Nephron (organoid): ENCODE results near the gene DTNBP1.

Experiments used
- H3K27ac Mint-ChIP-seq, 3 experiments: 2 replicates each; pipeline ENCODE4 v1.8.0; 2020; ENCODE audit warnings: mixed read lengths in 3 of 3, mild to moderate bottlenecking in 2 of 3, moderate library complexity in 1 of 3
- H3K27me3 Mint-ChIP-seq: 2 replicates; pipeline ENCODE4 v1.8.0; 2021; ENCODE audit warnings: low read depth, mild to moderate bottlenecking, moderate library complexity, mixed read lengths
- H3K36me3 Mint-ChIP-seq: 2 replicates; pipeline ENCODE4 v1.8.0; 2020; ENCODE audit warnings: low read depth, mixed read lengths
- H3K4me1 Mint-ChIP-seq: 2 replicates; pipeline ENCODE4 v1.8.0; 2020; ENCODE audit warnings: mixed read lengths
- H3K4me3 Mint-ChIP-seq, 3 experiments: 2 replicates each; pipeline ENCODE4 v1.8.0; 2020; ENCODE audit warnings: mild to moderate bottlenecking in 3 of 3, mixed read lengths in 3 of 3, moderate library complexity in 2 of 3
- H3K9me3 Mint-ChIP-seq: 2 replicates; pipeline ENCODE4 v1.8.0; 2020; ENCODE audit warnings: mixed read lengths
- TF ChIP-seq, protein P1 (sequence below), 3 experiments: fragments of 200-600 bp; sonication (generic); IDR thresholded peaks; one replicate each; pipeline ENCODE4 v1.5.0; 2021; ENCODE audit warnings: antibody characterized with exemption in 3 of 3; ENCODE audit not compliant: unreplicated experiment in 3 of 3

Gene DTNBP1

GRCh38 chr6:15533379-15534026, 129.3 kb downstream of the DTNBP1 start:
- H3K36me3 Mint-ChIP-seq = peaks cover 37% of the 10 kb centered on the region
- no peak overlapping the region for H3K27ac Mint-ChIP-seq
- TF ChIP-seq, protein P1, sequence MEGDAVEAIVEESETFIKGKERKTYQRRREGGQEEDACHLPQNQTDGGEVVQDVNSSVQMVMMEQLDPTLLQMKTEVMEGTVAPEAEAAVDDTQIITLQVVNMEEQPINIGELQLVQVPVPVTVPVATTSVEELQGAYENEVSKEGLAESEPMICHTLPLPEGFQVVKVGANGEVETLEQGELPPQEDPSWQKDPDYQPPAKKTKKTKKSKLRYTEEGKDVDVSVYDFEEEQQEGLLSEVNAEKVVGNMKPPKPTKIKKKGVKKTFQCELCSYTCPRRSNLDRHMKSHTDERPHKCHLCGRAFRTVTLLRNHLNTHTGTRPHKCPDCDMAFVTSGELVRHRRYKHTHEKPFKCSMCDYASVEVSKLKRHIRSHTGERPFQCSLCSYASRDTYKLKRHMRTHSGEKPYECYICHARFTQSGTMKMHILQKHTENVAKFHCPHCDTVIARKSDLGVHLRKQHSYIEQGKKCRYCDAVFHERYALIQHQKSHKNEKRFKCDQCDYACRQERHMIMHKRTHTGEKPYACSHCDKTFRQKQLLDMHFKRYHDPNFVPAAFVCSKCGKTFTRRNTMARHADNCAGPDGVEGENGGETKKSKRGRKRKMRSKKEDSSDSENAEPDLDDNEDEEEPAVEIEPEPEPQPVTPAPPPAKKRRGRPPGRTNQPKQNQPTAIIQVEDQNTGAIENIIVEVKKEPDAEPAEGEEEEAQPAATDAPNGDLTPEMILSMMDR (IDR thresholded peaks at IDR 0.05; ENCODE audit: unreplicated experiment in 3 of 3) = no peak
- H3K27me3 Mint-ChIP-seq = no peaks in the 10 kb centered on the region
- H3K4me1 Mint-ChIP-seq = peaks cover 7% of the 10 kb centered on the region
- H3K4me3 Mint-ChIP-seq = no peak overlapping the region
- H3K9me3 Mint-ChIP-seq = peaks cover 8% of the 10 kb centered on the region

GRCh38 chr6:15531973-15532372, 130.9 kb downstream of the DTNBP1 start:
- peaks cover 47% of the 10 kb centered on the region for H3K36me3 Mint-ChIP-seq

DNA sequence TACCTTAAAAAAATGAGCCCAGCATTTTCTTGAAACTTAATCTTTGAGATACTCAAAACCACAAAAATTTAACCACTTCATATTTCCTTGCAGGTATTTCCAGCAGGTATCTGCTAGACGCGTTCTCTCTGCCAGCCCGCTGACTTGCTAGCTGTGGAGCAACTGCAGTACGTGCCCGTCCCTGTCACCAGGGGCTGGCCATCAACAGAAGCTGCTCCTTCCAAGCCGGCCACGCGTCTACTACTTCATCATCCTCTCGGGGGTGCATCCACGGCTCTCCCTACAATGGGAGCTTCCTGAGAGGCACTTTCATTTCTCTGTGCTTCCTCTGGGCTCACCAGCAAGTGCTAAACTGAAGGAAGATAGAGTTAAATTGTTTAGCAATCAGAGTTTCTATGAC, 132.4 kb downstream of the DTNBP1 start:
- Mint-ChIP-seq H3K27ac (no peak overlapping the region), H3K4me1 (peaks cover 1% of the 10 kb centered on the region), H3K27me3 (no peaks in the 10 kb centered on the region), H3K36me3 (peaks cover 59% of the 10 kb centered on the region), H3K4me3 (no peak overlapping the region), H3K9me3 (peaks cover 26% of the 10 kb centered on the region)
- TF ChIP-seq, protein P1 (IDR thresholded peaks at IDR 0.05; ENCODE audit: unreplicated experiment in 3 of 3) = no peak

More at GRCh38 chr6:15531973-15532372, 130.9 kb downstream of the DTNBP1 start:
- H3K4me3 Mint-ChIP-seq = no peak overlapping the region
- TF ChIP-seq, protein P1 (IDR thresholded peaks at IDR 0.05; ENCODE audit: unreplicated experiment in 3 of 3) = no peak
- peaks cover 7% of the 10 kb centered on the region for H3K4me1 Mint-ChIP-seq
- H3K27me3 Mint-ChIP-seq = no peaks in the 10 kb centered on the region
- H3K27ac Mint-ChIP-seq = no peak overlapping the region
- H3K9me3 Mint-ChIP-seq = peaks cover 13% of the 10 kb centered on the region

- H3K36me3 Mint-ChIP-seq = peaks cover 74% of the 10 kb centered on the region
- no peak overlapping the region for H3K27ac Mint-ChIP-seq
- H3K4me1 Mint-ChIP-seq = no peaks in the 10 kb centered on the region
- H3K9me3 Mint-ChIP-seq = peaks cover 36% of the 10 kb centered on the region
- TF ChIP-seq, protein P1 (IDR thresholded peaks at IDR 0.05; ENCODE audit: unreplicated experiment in 3 of 3) = no peak
- H3K27me3 Mint-ChIP-seq = no peaks in the 10 kb centered on the region
- no peak overlapping the region for H3K4me3 Mint-ChIP-seq
Observed at GRCh38 chr6:15528870-15529269, 134.0 kb downstream of the DTNBP1 start.

DNA sequence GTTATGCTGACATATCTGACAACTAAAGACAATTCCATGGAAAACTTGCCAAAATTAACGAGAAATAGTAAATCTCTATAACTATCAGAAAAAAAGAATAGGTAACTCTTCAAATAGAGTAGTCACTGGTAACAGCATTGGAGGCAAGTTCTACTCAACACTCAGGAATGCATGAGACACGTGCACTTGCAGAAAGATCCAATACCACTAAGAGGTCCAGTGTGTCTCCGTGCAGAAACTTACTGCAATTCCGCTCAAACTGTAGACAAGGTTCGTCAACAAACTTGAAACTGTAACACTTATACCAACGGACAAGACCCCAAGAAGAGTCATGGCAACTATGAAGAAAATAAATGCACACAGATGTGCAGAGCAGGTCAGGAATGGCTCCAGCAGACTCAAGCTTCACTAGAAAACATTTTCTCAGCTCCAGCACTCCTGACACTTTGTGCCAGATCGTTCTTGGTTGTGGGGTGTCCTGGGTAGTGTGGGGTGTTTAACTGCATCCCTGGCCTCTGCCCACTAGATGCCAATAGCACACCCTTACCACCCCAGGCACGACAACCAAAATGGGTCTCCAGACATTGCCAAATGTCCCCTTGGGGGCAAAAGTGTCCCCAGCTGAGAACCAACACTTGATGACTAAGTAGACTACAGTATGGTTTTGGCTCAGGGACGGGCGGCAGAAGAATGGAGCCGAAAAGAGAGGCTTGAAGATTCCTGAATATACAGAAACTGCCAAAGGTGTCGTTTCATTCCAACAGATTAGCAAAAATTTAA, 134.8 kb downstream of the DTNBP1 start:
- Mint-ChIP-seq H3K36me3 (peaks cover 82% of the 10 kb centered on the region), H3K9me3 (peaks cover 40% of the 10 kb centered on the region), H3K4me3 (no peak overlapping the region), H3K27ac (no peak overlapping the region), H3K4me1 (no peaks in the 10 kb centered on the region), H3K27me3 (no peaks in the 10 kb centered on the region)
- TF ChIP-seq, protein P1 (IDR thresholded peaks at IDR 0.05; ENCODE audit: unreplicated experiment in 3 of 3) = no peak
